Endothelial cell (in vitro differentiated cells): ENCODE results near the gene GTF2F2. TPM values are rescaled to one million over a fixed set of nuclear protein-coding genes. Genes with fewer than 3 reads are reported as not detected.

Source experiments
- DNase-seq: peaks from one replicate; pipeline ENCODE4 v3.0.0; 2021; ENCODE audit warnings: low spot score
- H3K27ac Mint-ChIP-seq: one replicate; pipeline ENCODE4 v1.8.0; 2021; ENCODE audit warnings: mixed read lengths, inconsistent platforms; ENCODE audit not compliant: unreplicated experiment
- H3K27me3 Mint-ChIP-seq: one replicate; pipeline ENCODE4 v1.8.0; 2021; ENCODE audit warnings: mild to moderate bottlenecking, moderate library complexity, mixed read lengths, inconsistent platforms; ENCODE audit not compliant: unreplicated experiment
- H3K36me3 Mint-ChIP-seq: one replicate; pipeline ENCODE4 v1.8.0; 2021; ENCODE audit warnings: mild to moderate bottlenecking, low read depth, mixed read lengths, inconsistent platforms; ENCODE audit not compliant: unreplicated experiment
- H3K4me1 Mint-ChIP-seq: one replicate; pipeline ENCODE4 v1.8.0; 2021; ENCODE audit warnings: mild to moderate bottlenecking, mixed read lengths, inconsistent platforms; ENCODE audit not compliant: unreplicated experiment
- H3K4me3 Mint-ChIP-seq: one replicate; pipeline ENCODE4 v1.8.0; 2021; ENCODE audit warnings: mild to moderate bottlenecking, mixed read lengths, inconsistent platforms; ENCODE audit not compliant: unreplicated experiment
- H3K9me3 Mint-ChIP-seq: one replicate; pipeline ENCODE4 v1.8.0; 2021; ENCODE audit warnings: mixed read lengths, inconsistent platforms; ENCODE audit not compliant: unreplicated experiment
- total RNA-seq: library from RNA; stranded (reverse); fragmentation: NEBNext Ultra II Directional; extraction: Animal tissue kit (Norgen Biotek cat#: 25700); gene quantifications from one replicate; pipeline ENCODE4 v1.2.1, GENCODE V29; 2021; ENCODE audit not compliant: unreplicated experiment
- TF ChIP-seq, protein P1 (sequence below): fragments of 200-600 bp; sonication (generic); IDR thresholded peaks from one replicate; pipeline ENCODE4 v1.5.0; 2021; ENCODE audit warnings: antibody characterized with exemption; ENCODE audit not compliant: unreplicated experiment

The GTF2F2 gene
- total RNA-seq, 1 donor from 2014 or later = 13.6 TPM

DNA sequence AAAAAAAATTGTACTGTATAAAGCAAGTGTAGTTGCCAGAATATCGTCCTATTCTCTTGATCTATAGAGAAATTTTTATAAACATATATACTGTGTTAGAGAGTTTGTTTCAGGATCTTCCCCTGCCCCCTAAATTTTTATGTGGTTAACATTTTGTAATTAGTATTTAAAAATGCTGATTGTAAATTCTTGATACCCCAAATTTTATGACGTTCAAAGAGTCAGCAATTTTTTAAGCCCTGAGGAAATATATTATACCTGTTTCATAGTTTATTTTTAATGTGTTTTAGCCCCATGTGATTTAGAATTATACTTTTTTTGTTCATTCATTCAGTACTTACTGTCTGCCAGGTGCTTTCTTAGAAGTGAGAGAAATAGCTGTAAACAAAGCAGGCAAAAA lies 87.8 kb downstream of the GTF2F2 start:
- H3K27ac Mint-ChIP-seq = no peak overlapping the region
- peaks cover 8% of the 10 kb centered on the region for H3K4me1 Mint-ChIP-seq
- no peaks in the 10 kb centered on the region for H3K36me3 Mint-ChIP-seq
- H3K4me3 Mint-ChIP-seq = no peak overlapping the region
- TF ChIP-seq, protein P1, sequence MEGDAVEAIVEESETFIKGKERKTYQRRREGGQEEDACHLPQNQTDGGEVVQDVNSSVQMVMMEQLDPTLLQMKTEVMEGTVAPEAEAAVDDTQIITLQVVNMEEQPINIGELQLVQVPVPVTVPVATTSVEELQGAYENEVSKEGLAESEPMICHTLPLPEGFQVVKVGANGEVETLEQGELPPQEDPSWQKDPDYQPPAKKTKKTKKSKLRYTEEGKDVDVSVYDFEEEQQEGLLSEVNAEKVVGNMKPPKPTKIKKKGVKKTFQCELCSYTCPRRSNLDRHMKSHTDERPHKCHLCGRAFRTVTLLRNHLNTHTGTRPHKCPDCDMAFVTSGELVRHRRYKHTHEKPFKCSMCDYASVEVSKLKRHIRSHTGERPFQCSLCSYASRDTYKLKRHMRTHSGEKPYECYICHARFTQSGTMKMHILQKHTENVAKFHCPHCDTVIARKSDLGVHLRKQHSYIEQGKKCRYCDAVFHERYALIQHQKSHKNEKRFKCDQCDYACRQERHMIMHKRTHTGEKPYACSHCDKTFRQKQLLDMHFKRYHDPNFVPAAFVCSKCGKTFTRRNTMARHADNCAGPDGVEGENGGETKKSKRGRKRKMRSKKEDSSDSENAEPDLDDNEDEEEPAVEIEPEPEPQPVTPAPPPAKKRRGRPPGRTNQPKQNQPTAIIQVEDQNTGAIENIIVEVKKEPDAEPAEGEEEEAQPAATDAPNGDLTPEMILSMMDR = no peak
- DNase-seq = no peak
- no peaks in the 10 kb centered on the region for H3K9me3 Mint-ChIP-seq
- H3K27me3 Mint-ChIP-seq = no peaks in the 10 kb centered on the region

DNA sequence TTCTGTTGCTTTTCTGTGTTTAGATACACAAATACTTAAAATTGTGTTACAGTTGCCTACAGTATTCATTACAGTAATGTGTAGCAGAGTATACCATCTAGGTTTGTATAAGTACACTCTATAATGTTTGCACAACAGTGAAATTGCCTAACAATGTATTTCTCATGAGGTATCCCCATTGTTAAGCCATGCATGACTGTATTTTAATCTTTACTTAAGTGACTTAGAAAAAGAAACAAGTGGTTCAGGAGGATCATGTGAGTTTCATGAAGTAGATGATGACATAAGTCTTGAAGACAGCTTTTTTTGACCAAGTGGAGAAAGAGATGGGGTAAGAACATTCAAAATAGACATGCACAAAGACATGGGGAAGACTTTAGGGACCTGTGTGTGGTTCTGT lies 88.9 kb downstream of the GTF2F2 start:
- TF ChIP-seq, protein P1 = no peak
- Mint-ChIP-seq H3K27me3 (no peaks in the 10 kb centered on the region), H3K4me1 (peaks cover 8% of the 10 kb centered on the region), H3K36me3 (no peaks in the 10 kb centered on the region), H3K4me3 (no peak overlapping the region), H3K9me3 (no peaks in the 10 kb centered on the region), H3K27ac (no peak overlapping the region)
- DNase-seq = no peak

DNA sequence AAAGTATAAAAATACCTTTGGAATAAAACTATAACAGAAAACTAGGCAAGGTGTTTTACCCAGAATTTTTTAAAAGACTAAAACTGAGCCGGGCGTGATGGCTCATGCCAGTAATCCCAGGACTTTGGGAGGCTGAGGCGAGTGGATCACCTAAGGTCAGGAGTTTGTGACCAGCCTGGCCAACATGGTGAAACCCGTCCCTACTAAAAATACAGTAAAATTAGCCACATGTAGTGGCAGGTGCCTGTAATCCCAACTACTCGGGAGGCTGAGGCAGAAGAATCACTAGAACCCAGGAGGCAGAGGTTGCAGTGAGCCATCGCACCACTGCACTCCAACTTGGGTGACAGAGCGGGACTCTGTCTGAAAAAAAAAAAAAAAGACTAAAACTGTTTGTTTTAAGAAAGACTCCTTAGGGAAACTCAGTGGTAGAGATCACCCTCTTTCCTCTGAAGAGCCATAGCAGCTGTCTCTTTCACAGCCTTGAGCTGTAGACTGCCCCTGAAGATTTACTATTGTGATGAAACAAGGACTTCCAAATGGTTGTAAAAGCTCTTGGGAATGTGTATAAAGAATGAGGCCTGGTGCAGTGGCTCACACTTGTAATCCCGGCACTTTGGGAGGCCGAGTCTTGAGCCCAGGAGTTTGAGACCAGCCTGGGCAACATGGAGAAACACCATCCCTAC lies 95.2 kb downstream of the GTF2F2 start:
- Mint-ChIP-seq H3K36me3 (no peaks in the 10 kb centered on the region), H3K4me3 (no peak overlapping the region), H3K27me3 (peaks cover 1% of the 10 kb centered on the region), H3K4me1 (no peaks in the 10 kb centered on the region), H3K27ac (no peak overlapping the region), H3K9me3 (no peaks in the 10 kb centered on the region)
- TF ChIP-seq, protein P1 = no peak
- DNase-seq = no peak

GRCh38 chr13:45216193-45216592 lies 95.9 kb downstream of the GTF2F2 start:
- Mint-ChIP-seq H3K27me3 (peaks cover 1% of the 10 kb centered on the region), H3K4me3 (no peak overlapping the region), H3K4me1 (no peaks in the 10 kb centered on the region), H3K27ac (no peak overlapping the region), H3K36me3 (no peaks in the 10 kb centered on the region), H3K9me3 (no peaks in the 10 kb centered on the region)
- no peak for DNase-seq
- TF ChIP-seq, protein P1 = no peak

DNA sequence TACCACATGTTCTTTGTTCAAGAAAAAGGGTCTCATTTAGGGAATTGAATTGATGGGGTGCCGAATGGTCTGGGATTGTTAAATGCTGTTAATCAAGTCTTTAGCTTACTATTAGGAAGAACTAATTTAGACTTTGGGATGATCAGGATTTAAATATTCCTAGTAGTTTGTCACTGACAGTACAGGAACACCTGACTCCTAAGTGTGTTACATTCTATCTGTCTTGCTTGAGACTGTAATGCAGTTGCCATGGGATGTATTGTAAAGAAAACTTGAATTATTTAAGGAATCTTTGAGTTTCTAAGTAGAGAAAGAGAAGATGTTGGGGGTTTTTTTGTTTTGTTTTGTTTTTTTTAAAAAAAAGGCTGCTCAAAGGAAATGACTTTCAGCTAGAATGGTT lies 98.4 kb downstream of the GTF2F2 start:
- Mint-ChIP-seq H3K36me3 (no peaks in the 10 kb centered on the region), H3K4me3 (no peak overlapping the region), H3K9me3 (no peaks in the 10 kb centered on the region), H3K4me1 (no peaks in the 10 kb centered on the region), H3K27me3 (peaks cover 1% of the 10 kb centered on the region), H3K27ac (no peak overlapping the region)
- TF ChIP-seq, protein P1 = no peak
- no peak for DNase-seq
